Measurements from ENCODE around the gene PTTG1IP.

The PTTG1IP gene

GRCh38 chr21:44819283-44820243 is 53.9 kb downstream of the PTTG1IP start:
- DNase-seq, result no peak

GRCh38 chr21:44818640-44819011 is 54.9 kb downstream of the PTTG1IP start:
- no peak for DNase-seq

- peak; percentile 89 to 93 for DNase-seq
Observed at GRCh38 chr21:44817914-44818639, 55.4 kb downstream of the PTTG1IP start, which contains the start of gene SUMO3. Gene SUMO3 (minus strand): TSS chr21:44818062. CDS start chr21:44817968, 94 bp downstream.

GRCh38 chr21:44817506-44817880 is 56.0 kb downstream of the PTTG1IP start:
- DNase-seq, result peak; percentile 90 to 95

GRCh38 chr21:44816761-44817505 is 56.6 kb downstream of the PTTG1IP start:
- DNase-seq, result no peak

GRCh38 chr21:44815852-44816628 is 57.5 kb downstream of the PTTG1IP start:
- no peak for DNase-seq

- DNase-seq, result no peak
Observed at GRCh38 chr21:44815225-44815624, 58.3 kb downstream of the PTTG1IP start.

GRCh38 chr21:44814498-44815023 is 58.9 kb downstream of the PTTG1IP start:
- DNase-seq, result no peak

GRCh38 chr21:44813727-44814126 is 59.8 kb downstream of the PTTG1IP start:
- DNase-seq, result no peak

GRCh38 chr21:44813149-44813548 is 60.3 kb downstream of the PTTG1IP start:
- DNase-seq, result no peak

- DNase-seq, result no peak
Observed at GRCh38 chr21:44812640-44813039, 60.9 kb downstream of the PTTG1IP start.

- DNase-seq, result no peak
Observed at GRCh38 chr21:44810779-44811178, 62.7 kb downstream of the PTTG1IP start.

GRCh38 chr21:44805859-44806258 is 67.6 kb downstream of the PTTG1IP start:
- DNase-seq, result no peak

- DNase-seq, result no peak
Observed at GRCh38 chr21:44805226-44805625, 68.3 kb downstream of the PTTG1IP start.

GRCh38 chr21:44804762-44805161 is 68.7 kb downstream of the PTTG1IP start:
- no peak for DNase-seq

GRCh38 chr21:44803651-44804050 is 69.8 kb downstream of the PTTG1IP start:
- DNase-seq, result no peak

- no peak for DNase-seq
Observed at GRCh38 chr21:44802396-44803153, 70.9 kb downstream of the PTTG1IP start.

GRCh38 chr21:44801468-44802395 is 71.8 kb downstream of the PTTG1IP start, which contains the start of gene UBE2G2:
Gene UBE2G2 (minus strand): TSS chr21:44801820. CDS start chr21:44801748, 72 bp downstream.
- peak; percentile 86 to 91 for DNase-seq

GRCh38 chr21:44800971-44801467 is 72.5 kb downstream of the PTTG1IP start:
- DNase-seq, result peak in 1 of 2 donors; percentile 58

GRCh38 chr21:44800103-44800502 is 73.4 kb downstream of the PTTG1IP start:
- DNase-seq, result peak in 1 of 2 donors; percentile 23

Measured in CD4-positive, alpha-beta T cell treated with Interferon alpha-2 for 1 hour (primary cell).